ENCODE data around the gene PWP1.

PWP1 gene

GRCh38 chr12:107685360-107686248 lies at the start of gene PWP1:
Gene PWP1 (plus strand): TSS chr12:107685799. CDS start chr12:107685900, 101 bp downstream.
- Histone ChIP-seq H3K9ac (ENCODE audit: low read depth, low read length) (peak within 1 kb of the TSS; percentile 88), H3K36me3 (ENCODE audit: insufficient read depth, low read length) (peaks cover 5% of the 10 kb centered on the region; the same call in 1 of the 2 replicates), H3K4me1 (ENCODE audit: insufficient read depth, low read length) (peaks cover 6% of the 10 kb centered on the region; the same call in 1 of the 2 replicates)

GRCh38 chr12:107641154-107641553 lies 44.4 kb upstream of the PWP1 start:
- Histone ChIP-seq H3K4me1 (ENCODE audit: insufficient read depth, low read length) (peaks cover 16% of the 10 kb centered on the region), H3K36me3 (ENCODE audit: insufficient read depth, low read length) (no peaks in the 10 kb centered on the region), H3K9ac (ENCODE audit: low read depth, low read length) (no peak overlapping the region), H3K9me3 (ENCODE audit: control insufficient read depth, insufficient read depth, low read length) (no peaks in the 10 kb centered on the region)

More at GRCh38 chr12:107685360-107686248, at the start of gene PWP1:
- no peaks in the 10 kb centered on the region for H3K9me3 ChIP-seq (ENCODE audit: control insufficient read depth, insufficient read depth, low read length)

GRCh38 chr12:107642240-107642639 lies 43.4 kb upstream of the PWP1 start:
- peaks cover 16% of the 10 kb centered on the region for H3K4me1 ChIP-seq (ENCODE audit: insufficient read depth, low read length)
- no peaks in the 10 kb centered on the region for H3K36me3 ChIP-seq (ENCODE audit: insufficient read depth, low read length)
- H3K9me3 ChIP-seq (ENCODE audit: control insufficient read depth, insufficient read depth, low read length) = no peaks in the 10 kb centered on the region
- H3K9ac ChIP-seq (ENCODE audit: low read depth, low read length) = no peak overlapping the region

GRCh38 chr12:107645630-107646333 lies 39.8 kb upstream of the PWP1 start:
- Histone ChIP-seq H3K9ac (ENCODE audit: low read depth, low read length) (peak overlapping the region; percentile 12), H3K9me3 (ENCODE audit: control insufficient read depth, insufficient read depth, low read length) (no peaks in the 10 kb centered on the region), H3K36me3 (ENCODE audit: insufficient read depth, low read length) (no peaks in the 10 kb centered on the region), H3K4me1 (ENCODE audit: insufficient read depth, low read length) (peaks cover 16% of the 10 kb centered on the region)

GRCh38 chr12:107646436-107646835 lies 39.2 kb upstream of the PWP1 start:
- Histone ChIP-seq H3K36me3 (ENCODE audit: insufficient read depth, low read length) (no peaks in the 10 kb centered on the region), H3K4me1 (ENCODE audit: insufficient read depth, low read length) (peaks cover 17% of the 10 kb centered on the region), H3K9me3 (ENCODE audit: control insufficient read depth, insufficient read depth, low read length) (no peaks in the 10 kb centered on the region), H3K9ac (ENCODE audit: low read depth, low read length) (no peak overlapping the region; the same call in 1 of the 2 replicates)

GRCh38 chr12:107649661-107650061 lies 35.9 kb upstream of the PWP1 start:
- no peak overlapping the region for H3K9ac ChIP-seq (ENCODE audit: low read depth, low read length)

GRCh38 chr12:107650977-107651376 lies 34.6 kb upstream of the PWP1 start:
- peaks cover 21% of the 10 kb centered on the region for H3K4me1 ChIP-seq (ENCODE audit: insufficient read depth, low read length)
- H3K9ac ChIP-seq (ENCODE audit: low read depth, low read length) = no peak overlapping the region
- no peaks in the 10 kb centered on the region for H3K9me3 ChIP-seq (ENCODE audit: control insufficient read depth, insufficient read depth, low read length)
- no peaks in the 10 kb centered on the region for H3K36me3 ChIP-seq (ENCODE audit: insufficient read depth, low read length)

More at GRCh38 chr12:107649661-107650061, 35.9 kb upstream of the PWP1 start:
- H3K4me1 ChIP-seq (ENCODE audit: insufficient read depth, low read length) = peaks cover 29% of the 10 kb centered on the region
- no peaks in the 10 kb centered on the region for H3K9me3 ChIP-seq (ENCODE audit: control insufficient read depth, insufficient read depth, low read length)
- H3K36me3 ChIP-seq (ENCODE audit: insufficient read depth, low read length) = no peaks in the 10 kb centered on the region

- Histone ChIP-seq H3K9me3 (ENCODE audit: control insufficient read depth, insufficient read depth, low read length) (no peaks in the 10 kb centered on the region), H3K4me1 (ENCODE audit: insufficient read depth, low read length) (peaks cover 13% of the 10 kb centered on the region), H3K36me3 (ENCODE audit: insufficient read depth, low read length) (no peaks in the 10 kb centered on the region), H3K9ac (ENCODE audit: low read depth, low read length) (no peak overlapping the region)
Measured at GRCh38 chr12:107651571-107652449, 33.8 kb upstream of the PWP1 start.

GRCh38 chr12:107653519-107653918 lies 32.1 kb upstream of the PWP1 start:
- H3K9me3 ChIP-seq (ENCODE audit: control insufficient read depth, insufficient read depth, low read length) = no peaks in the 10 kb centered on the region
- peaks cover 13% of the 10 kb centered on the region for H3K4me1 ChIP-seq (ENCODE audit: insufficient read depth, low read length)
- H3K36me3 ChIP-seq (ENCODE audit: insufficient read depth, low read length) = peaks cover 3% of the 10 kb centered on the region; the same call in 1 of the 2 replicates
- H3K9ac ChIP-seq (ENCODE audit: low read depth, low read length) = no peak overlapping the region

- Histone ChIP-seq H3K36me3 (ENCODE audit: insufficient read depth, low read length) (peaks cover 8% of the 10 kb centered on the region; the same call in 1 of the 2 replicates), H3K9ac (ENCODE audit: low read depth, low read length) (no peak overlapping the region), H3K4me1 (ENCODE audit: insufficient read depth, low read length) (peaks cover 16% of the 10 kb centered on the region), H3K9me3 (ENCODE audit: control insufficient read depth, insufficient read depth, low read length) (no peaks in the 10 kb centered on the region)
Measured at GRCh38 chr12:107654873-107655272, 30.7 kb upstream of the PWP1 start.

GRCh38 chr12:107655281-107656065 lies 30.1 kb upstream of the PWP1 start:
- Histone ChIP-seq H3K4me1 (ENCODE audit: insufficient read depth, low read length) (peaks cover 22% of the 10 kb centered on the region), H3K9me3 (ENCODE audit: control insufficient read depth, insufficient read depth, low read length) (no peaks in the 10 kb centered on the region), H3K9ac (ENCODE audit: low read depth, low read length) (no peak overlapping the region), H3K36me3 (ENCODE audit: insufficient read depth, low read length) (peaks cover 8% of the 10 kb centered on the region; the same call in 1 of the 2 replicates)

- Histone ChIP-seq H3K36me3 (ENCODE audit: insufficient read depth, low read length) (peaks cover 8% of the 10 kb centered on the region; the same call in 1 of the 2 replicates), H3K4me1 (ENCODE audit: insufficient read depth, low read length) (peaks cover 31% of the 10 kb centered on the region), H3K9me3 (ENCODE audit: control insufficient read depth, insufficient read depth, low read length) (no peaks in the 10 kb centered on the region), H3K9ac (ENCODE audit: low read depth, low read length) (no peak overlapping the region)
Measured at GRCh38 chr12:107656302-107656701, 29.3 kb upstream of the PWP1 start.

- Histone ChIP-seq H3K36me3 (ENCODE audit: insufficient read depth, low read length) (peaks cover 8% of the 10 kb centered on the region; the same call in 1 of the 2 replicates), H3K4me1 (ENCODE audit: insufficient read depth, low read length) (peaks cover 26% of the 10 kb centered on the region), H3K9me3 (ENCODE audit: control insufficient read depth, insufficient read depth, low read length) (no peaks in the 10 kb centered on the region), H3K9ac (ENCODE audit: low read depth, low read length) (no peak overlapping the region)
Measured at GRCh38 chr12:107657133-107657532, 28.5 kb upstream of the PWP1 start.
